Suprapubic skin (tissue), 4 donors: ENCODE data around the gene STRIP2.

Source experiments
- CTCF ChIP-seq, 2 donors: fragments of 200-600 bp in 1 of 2; fragments of 450-650 bp in 1 of 2; sonication (generic) in 1 of 2; IDR thresholded peaks; one replicate each; pipeline ENCODE4 v1.5.1; 2016 to 2019; ENCODE audit warnings: antibody characterized with exemption in 2 of 2, mild to moderate bottlenecking in 1 of 2, moderate library complexity in 1 of 2
- EP300 ChIP-seq: sonication (generic); formaldehyde crosslinking; IDR thresholded peaks from one replicate; pipeline ENCODE4 v1.6.1; 2017; ENCODE audit warnings: antibody characterized with exemption
- POLR2A ChIP-seq, 2 donors: fragments of 450-650 bp; IDR thresholded peaks; one replicate each; pipeline ENCODE4 v1.6.1; 2017; ENCODE audit warnings: antibody characterized with exemption in 2 of 2, mild to moderate bottlenecking in 2 of 2, moderate library complexity in 2 of 2
- POLR2AphosphoS5 ChIP-seq, 3 donors: sonication (generic); formaldehyde crosslinking; IDR thresholded peaks; one replicate each; pipeline ENCODE4 v1.6.1; 2017; ENCODE audit warnings: antibody characterized with exemption in 3 of 3

- TF ChIP-seq CTCF (IDR thresholded peaks at IDR 0.05) = no peak
- TF ChIP-seq POLR2AphosphoS5 (IDR thresholded peaks at IDR 0.05) = no peak
- TF ChIP-seq POLR2A (IDR thresholded peaks at IDR 0.05) = no peak
- no peak for TF ChIP-seq EP300
Measured at GRCh38 chr7:129421717-129422250, 12.4 kb upstream of the STRIP2 start.
